Hepatocyte (in vitro differentiated cells): ENCODE measurements around the gene HORMAD2.

Experiments used
- EZH2 ChIP-seq: fragments of 200-600 bp; sonication (generic); IDR thresholded peaks from 2 replicates; pipeline ENCODE4 v1.6.1; 2016; ENCODE audit warnings: antibody characterized with exemption, mild to moderate bottlenecking, borderline replicate concordance
- TF ChIP-seq, protein P1 (sequence below): fragments of 200-600 bp; sonication (generic); IDR thresholded peaks from 2 replicates; pipeline ENCODE4 v1.5.1; 2016; ENCODE audit warnings: antibody characterized with exemption, mild to moderate bottlenecking; ENCODE audit not compliant: poor library complexity

- TF ChIP-seq EZH2, result no peak
- TF ChIP-seq, protein P1, sequence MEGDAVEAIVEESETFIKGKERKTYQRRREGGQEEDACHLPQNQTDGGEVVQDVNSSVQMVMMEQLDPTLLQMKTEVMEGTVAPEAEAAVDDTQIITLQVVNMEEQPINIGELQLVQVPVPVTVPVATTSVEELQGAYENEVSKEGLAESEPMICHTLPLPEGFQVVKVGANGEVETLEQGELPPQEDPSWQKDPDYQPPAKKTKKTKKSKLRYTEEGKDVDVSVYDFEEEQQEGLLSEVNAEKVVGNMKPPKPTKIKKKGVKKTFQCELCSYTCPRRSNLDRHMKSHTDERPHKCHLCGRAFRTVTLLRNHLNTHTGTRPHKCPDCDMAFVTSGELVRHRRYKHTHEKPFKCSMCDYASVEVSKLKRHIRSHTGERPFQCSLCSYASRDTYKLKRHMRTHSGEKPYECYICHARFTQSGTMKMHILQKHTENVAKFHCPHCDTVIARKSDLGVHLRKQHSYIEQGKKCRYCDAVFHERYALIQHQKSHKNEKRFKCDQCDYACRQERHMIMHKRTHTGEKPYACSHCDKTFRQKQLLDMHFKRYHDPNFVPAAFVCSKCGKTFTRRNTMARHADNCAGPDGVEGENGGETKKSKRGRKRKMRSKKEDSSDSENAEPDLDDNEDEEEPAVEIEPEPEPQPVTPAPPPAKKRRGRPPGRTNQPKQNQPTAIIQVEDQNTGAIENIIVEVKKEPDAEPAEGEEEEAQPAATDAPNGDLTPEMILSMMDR, result no peak
Measured at GRCh38 chr22:30078320-30079311, 1.6 kb upstream of the HORMAD2 start.
